Mammary epithelial cell (primary cell): Measurements from ENCODE around the gene MXD1.

Source experiments
- EZH2 ChIP-seq: IDR thresholded peaks from 2 replicates; pipeline ENCODE4 v1.6.1; 2012; ENCODE audit warnings: low read length, inconsistent platforms, borderline replicate concordance
- TF ChIP-seq, protein P1 (sequence below), 2 donors: IDR thresholded peaks in 1 of 2; conservative IDR thresholded peaks in 1 of 2; 2 replicates each; pipeline ENCODE4 v1.5.1; 2011 to 2012; ENCODE audit warnings: inconsistent platforms in 2 of 2, low read length in 2 of 2, mild to moderate bottlenecking in 2 of 2, control low read depth in 1 of 2, low read depth in 1 of 2; ENCODE audit not compliant: insufficient read depth in 1 of 2; ENCODE audit errors: extremely low read depth in 1 of 2

DNA sequence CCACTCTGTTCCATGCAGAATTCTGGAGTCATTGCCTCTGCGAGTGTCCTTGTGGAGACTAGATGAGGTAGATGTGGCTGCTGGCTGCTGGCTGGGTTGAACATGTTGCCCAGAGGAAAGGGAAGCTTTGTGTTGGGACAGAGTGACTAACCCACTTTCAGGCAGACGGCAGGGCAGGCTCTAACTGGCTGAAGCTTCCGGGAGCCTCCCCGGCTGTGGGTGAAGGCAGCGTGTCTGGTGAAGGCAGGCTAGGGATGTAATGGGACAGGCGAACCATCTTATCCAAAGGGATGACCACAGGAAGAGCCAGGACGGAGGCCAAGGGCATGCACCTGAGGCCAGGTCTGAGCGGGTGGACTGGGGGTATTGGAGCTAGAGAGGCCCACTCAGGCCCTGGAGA lies 30.5 kb downstream of the MXD1 start:
- TF ChIP-seq, protein P1, sequence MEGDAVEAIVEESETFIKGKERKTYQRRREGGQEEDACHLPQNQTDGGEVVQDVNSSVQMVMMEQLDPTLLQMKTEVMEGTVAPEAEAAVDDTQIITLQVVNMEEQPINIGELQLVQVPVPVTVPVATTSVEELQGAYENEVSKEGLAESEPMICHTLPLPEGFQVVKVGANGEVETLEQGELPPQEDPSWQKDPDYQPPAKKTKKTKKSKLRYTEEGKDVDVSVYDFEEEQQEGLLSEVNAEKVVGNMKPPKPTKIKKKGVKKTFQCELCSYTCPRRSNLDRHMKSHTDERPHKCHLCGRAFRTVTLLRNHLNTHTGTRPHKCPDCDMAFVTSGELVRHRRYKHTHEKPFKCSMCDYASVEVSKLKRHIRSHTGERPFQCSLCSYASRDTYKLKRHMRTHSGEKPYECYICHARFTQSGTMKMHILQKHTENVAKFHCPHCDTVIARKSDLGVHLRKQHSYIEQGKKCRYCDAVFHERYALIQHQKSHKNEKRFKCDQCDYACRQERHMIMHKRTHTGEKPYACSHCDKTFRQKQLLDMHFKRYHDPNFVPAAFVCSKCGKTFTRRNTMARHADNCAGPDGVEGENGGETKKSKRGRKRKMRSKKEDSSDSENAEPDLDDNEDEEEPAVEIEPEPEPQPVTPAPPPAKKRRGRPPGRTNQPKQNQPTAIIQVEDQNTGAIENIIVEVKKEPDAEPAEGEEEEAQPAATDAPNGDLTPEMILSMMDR (conservative IDR thresholded peaks at IDR 0.05 in 1 of 2, IDR thresholded peaks at IDR 0.05 in 1 of 2; ENCODE audit: extremely low read depth in 1 of 2, insufficient read depth in 1 of 2, low read depth in 1 of 2, low read length in 2 of 2), result no peak
- TF ChIP-seq EZH2, result no peak
